Activated B cell treated with CpG ODN at 0.5 μM for 24 hours (primary cell): ENCODE results near the gene BNIP3. TPM values are rescaled to one million over a fixed set of nuclear protein-coding genes. Genes with fewer than 3 reads are reported as not detected.

Experiments
- ATAC-seq: fragments of 200-7000 bp; cut with Tn5 transposase; one replicate; pipeline ENCODE4 v1.10.0; 2021; ENCODE audit warnings: low read depth, mild to moderate bottlenecking, moderate library complexity
- CTCF ChIA-PET: fragments of 350-600 bp; sonication (Branson Sonifier 250); formaldehyde crosslinking; loops from one replicate; lab custom pipeline; 2021; ENCODE audit warnings: antibody characterized with exemption; lab: Charles Lee
- POLR2A ChIA-PET: fragments of 350-600 bp; sonication (Branson Sonifier 250); formaldehyde crosslinking; loops from one replicate; lab custom pipeline; 2021; ENCODE audit warnings: antibody characterized with exemption; lab: Charles Lee
- DNase-seq: peaks from one replicate; pipeline ENCODE4 v3.0.0; 2022
- H3K27ac Mint-ChIP-seq: one replicate; pipeline ENCODE4 v1.8.0; 2020; ENCODE audit warnings: mixed read lengths
- H3K27me3 Mint-ChIP-seq: one replicate; pipeline ENCODE4 v1.8.0; 2021; ENCODE audit warnings: mixed read lengths
- H3K36me3 Mint-ChIP-seq: one replicate; pipeline ENCODE4 v1.8.0; 2021; ENCODE audit warnings: low read depth, mixed read lengths
- H3K4me1 Mint-ChIP-seq: one replicate; pipeline ENCODE4 v1.8.0; 2021; ENCODE audit warnings: mixed read lengths
- H3K4me3 Mint-ChIP-seq: one replicate; pipeline ENCODE4 v1.8.0; 2020; ENCODE audit warnings: mild to moderate bottlenecking, mixed read lengths
- H3K9me3 Mint-ChIP-seq: one replicate; pipeline ENCODE4 v1.8.0; 2020; ENCODE audit warnings: mixed read lengths
- CTCF ChIP-seq: fragments of 200-600 bp; IDR thresholded peaks from one replicate; pipeline ENCODE4 v1.8.0; 2022; ENCODE audit warnings: antibody characterized with exemption, mild to moderate bottlenecking
- intact Hi-C: fragments of 100-400 bp; cut with micrococcal nuclease; formaldehyde crosslinking; loops from one replicate; pipeline ENCODE4 v1.15.1; 2024
- total RNA-seq: library from RNA; stranded (reverse); gene quantifications from 2 replicates; pipeline ENCODE4 v1.2.3, GENCODE V29; 2022

BNIP3 gene
- total RNA-seq, 1 donor from 2014 or later, result 10.6 TPM

GRCh38 chr10:131931981-131932380 lies 49.7 kb downstream of the BNIP3 start:
- Mint-ChIP-seq H3K4me1 (peaks cover 39% of the 10 kb centered on the region), H3K9me3 (no peaks in the 10 kb centered on the region), H3K27ac (no peak overlapping the region), H3K4me3 (no peak overlapping the region), H3K27me3 (no peaks in the 10 kb centered on the region), H3K36me3 (peaks cover 34% of the 10 kb centered on the region)
- intact Hi-C loops, result no loop called here
- ChIA-PET POLR2A (interaction anchor here (0.6 kb wide), 1 partner anchor 1212 kb away, joined by 3 read pairs; no protein-coding TSS in a partner anchor), CTCF (no interaction called here)
- no peak for ATAC-seq
- no peak for DNase-seq
- no peak for TF ChIP-seq CTCF

GRCh38 chr10:131930586-131931330 lies 51.0 kb downstream of the BNIP3 start:
- no peak for DNase-seq
- Mint-ChIP-seq H3K9me3 (no peaks in the 10 kb centered on the region), H3K4me1 (peaks cover 48% of the 10 kb centered on the region), H3K27me3 (no peaks in the 10 kb centered on the region), H3K4me3 (no peak overlapping the region), H3K27ac (no peak overlapping the region), H3K36me3 (peaks cover 34% of the 10 kb centered on the region)
- intact Hi-C loops, result no loop called here
- ChIA-PET POLR2A (interaction anchor here (0.8 kb wide), 1 partner anchor 241 kb away, joined by 3 read pairs; no protein-coding TSS in a partner anchor), CTCF (no interaction called here)
- TF ChIP-seq CTCF, result no peak
- no peak for ATAC-seq

GRCh38 chr10:131930150-131930549 lies 51.6 kb downstream of the BNIP3 start:
- Mint-ChIP-seq H3K27ac (no peak overlapping the region), H3K4me1 (peaks cover 52% of the 10 kb centered on the region), H3K4me3 (no peak overlapping the region), H3K36me3 (peaks cover 37% of the 10 kb centered on the region), H3K27me3 (no peaks in the 10 kb centered on the region), H3K9me3 (peaks cover 2% of the 10 kb centered on the region)
- CTCF ChIA-PET, result no interaction called here
- no peak for ATAC-seq
- intact Hi-C loops, result no loop called here
- DNase-seq, result no peak
- POLR2A ChIA-PET, result no interaction called here
- TF ChIP-seq CTCF, result no peak

- ChIA-PET CTCF (no interaction called here), POLR2A (no interaction called here)
- peaks cover 58% of the 10 kb centered on the region for H3K4me1 Mint-ChIP-seq
- DNase-seq (no peak), ATAC-seq (no peak)
- intact Hi-C loops, result no loop called here
- peaks cover 32% of the 10 kb centered on the region for H3K36me3 Mint-ChIP-seq
- H3K4me3 Mint-ChIP-seq, result no peak overlapping the region
- TF ChIP-seq CTCF, result no peak
- peaks cover 5% of the 10 kb centered on the region for H3K9me3 Mint-ChIP-seq
- no peaks in the 10 kb centered on the region for H3K27me3 Mint-ChIP-seq
- H3K27ac Mint-ChIP-seq, result peak overlapping the region; percentile 88
Observed at GRCh38 chr10:131929122-131929845, 52.4 kb downstream of the BNIP3 start.
